ENCODE measurements around the gene ASB18. TPM values are rescaled to one million over a fixed set of nuclear protein-coding genes. Genes with fewer than 3 reads are reported as not detected.

Gene ASB18
- total RNA-seq, 1 donor from 2014 or later = not detected

- peaks cover 8% of the 10 kb centered on the region for H3K36me3 Mint-ChIP-seq (ENCODE audit: unreplicated experiment)
- H3K27ac Mint-ChIP-seq (ENCODE audit: unreplicated experiment) = peak overlapping the region; percentile 84
- no peaks in the 10 kb centered on the region for H3K9me3 Mint-ChIP-seq (ENCODE audit: unreplicated experiment)
- peaks cover 68% of the 10 kb centered on the region for H3K4me1 Mint-ChIP-seq (ENCODE audit: unreplicated experiment)
- DNase-seq (ENCODE audit: extremely low spot score, unreplicated experiment) = no peak
- no peak for TF ChIP-seq CTCF (IDR thresholded peaks at IDR 0.05)
- H3K27me3 Mint-ChIP-seq (ENCODE audit: unreplicated experiment) = no peaks in the 10 kb centered on the region
- peak overlapping the region; percentile 71 for H3K4me3 Mint-ChIP-seq (ENCODE audit: unreplicated experiment)
Measured at GRCh38 chr2:236170590-236171165, 93.5 kb downstream of the ASB18 start.

- H3K36me3 Mint-ChIP-seq (ENCODE audit: unreplicated experiment) = peaks cover 15% of the 10 kb centered on the region
- DNase-seq (ENCODE audit: extremely low spot score, unreplicated experiment) = no peak
- no peaks in the 10 kb centered on the region for H3K27me3 Mint-ChIP-seq (ENCODE audit: unreplicated experiment)
- TF ChIP-seq CTCF (IDR thresholded peaks at IDR 0.05) = no peak
- peaks cover 68% of the 10 kb centered on the region for H3K4me1 Mint-ChIP-seq (ENCODE audit: unreplicated experiment)
- H3K9me3 Mint-ChIP-seq (ENCODE audit: unreplicated experiment) = no peaks in the 10 kb centered on the region
- peak overlapping the region; percentile 71 for H3K4me3 Mint-ChIP-seq (ENCODE audit: unreplicated experiment)
- peak overlapping the region; percentile 84 for H3K27ac Mint-ChIP-seq (ENCODE audit: unreplicated experiment)
Measured at GRCh38 chr2:236169741-236170589, 94.2 kb downstream of the ASB18 start.

GRCh38 chr2:236169151-236169721 lies 95.0 kb downstream of the ASB18 start:
- no peaks in the 10 kb centered on the region for H3K9me3 Mint-ChIP-seq (ENCODE audit: unreplicated experiment)
- no peaks in the 10 kb centered on the region for H3K27me3 Mint-ChIP-seq (ENCODE audit: unreplicated experiment)
- H3K36me3 Mint-ChIP-seq (ENCODE audit: unreplicated experiment) = peaks cover 19% of the 10 kb centered on the region
- TF ChIP-seq CTCF (IDR thresholded peaks at IDR 0.05) = no peak
- no peak for DNase-seq (ENCODE audit: extremely low spot score, unreplicated experiment)
- peaks cover 65% of the 10 kb centered on the region for H3K4me1 Mint-ChIP-seq (ENCODE audit: unreplicated experiment)
- H3K4me3 Mint-ChIP-seq (ENCODE audit: unreplicated experiment) = peak overlapping the region; percentile 71
- H3K27ac Mint-ChIP-seq (ENCODE audit: unreplicated experiment) = peak overlapping the region; percentile 84

GRCh38 chr2:236168110-236169080 lies 95.8 kb downstream of the ASB18 start, which contains the start of gene GBX2:
Gene GBX2, minus strand, starts transcription at chr2:236168386. Its CDS starts 415 bp downstream, at chr2:236167971.
- peaks cover 59% of the 10 kb centered on the region for H3K4me1 Mint-ChIP-seq (ENCODE audit: unreplicated experiment)
- DNase-seq (ENCODE audit: extremely low spot score, unreplicated experiment) = peak; percentile 96
- H3K4me3 Mint-ChIP-seq (ENCODE audit: unreplicated experiment) = peak within 1 kb of the TSS; percentile 81
- TF ChIP-seq CTCF (IDR thresholded peaks at IDR 0.05) = no peak
- H3K9me3 Mint-ChIP-seq (ENCODE audit: unreplicated experiment) = no peaks in the 10 kb centered on the region
- H3K27ac Mint-ChIP-seq (ENCODE audit: unreplicated experiment) = peak within 1 kb of the TSS; percentile 84
- H3K36me3 Mint-ChIP-seq (ENCODE audit: unreplicated experiment) = peaks cover 19% of the 10 kb centered on the region
- no peaks in the 10 kb centered on the region for H3K27me3 Mint-ChIP-seq (ENCODE audit: unreplicated experiment)
